Measurements from ENCODE around the gene NISCH. TPM values are rescaled to one million over a fixed set of nuclear protein-coding genes. Genes with fewer than 3 reads are reported as not detected.

The NISCH gene
- polyA plus RNA-seq, 1 donor: 71.5 TPM

Other genes starting within 250 kb of the NISCH start
- gene TLR9, start 230.0 kb upstream of the NISCH start, polyA plus RNA-seq (ENCODE audit: insufficient read length): 0.28 TPM
- 30.0 TPM for gene TWF2, start 216.4 kb upstream of the NISCH start, polyA plus RNA-seq (ENCODE audit: insufficient read length)
- gene PPM1M, start 209.8 kb upstream of the NISCH start, polyA plus RNA-seq (ENCODE audit: insufficient read length): 15.9 TPM
- 86.0 TPM for gene WDR82, start 177.0 kb upstream of the NISCH start, polyA plus RNA-seq (ENCODE audit: insufficient read length)
- 3.8 TPM for gene GLYCTK, start 167.8 kb upstream of the NISCH start, polyA plus RNA-seq (ENCODE audit: insufficient read length)
- gene DNAH1, start 139.3 kb upstream of the NISCH start, polyA plus RNA-seq (ENCODE audit: insufficient read length): 6.2 TPM
- 56.1 TPM for gene BAP1, start 45.6 kb upstream of the NISCH start, polyA plus RNA-seq (ENCODE audit: insufficient read length)
- gene PHF7, start 44.9 kb upstream of the NISCH start, polyA plus RNA-seq (ENCODE audit: insufficient read length): 9.7 TPM
- 18.7 TPM for gene SEMA3G, start 10.5 kb upstream of the NISCH start, polyA plus RNA-seq (ENCODE audit: insufficient read length)
- 467 TPM for gene TNNC1, start 1.6 kb upstream of the NISCH start, polyA plus RNA-seq (ENCODE audit: insufficient read length)
- 59.9 TPM for gene STAB1, start 39.7 kb downstream of the NISCH start, polyA plus RNA-seq (ENCODE audit: insufficient read length)
- gene NT5DC2, start 78.3 kb downstream of the NISCH start, polyA plus RNA-seq (ENCODE audit: insufficient read length): 78.3 TPM
- 12.2 TPM for gene UQCC5, start 81.0 kb downstream of the NISCH start, polyA plus RNA-seq (ENCODE audit: insufficient read length)
- 52.6 TPM for gene PBRM1, start 230.3 kb downstream of the NISCH start, polyA plus RNA-seq (ENCODE audit: insufficient read length)
- gene GNL3, start 230.4 kb downstream of the NISCH start, polyA plus RNA-seq (ENCODE audit: insufficient read length): 72.9 TPM

All from hindlimb muscle (tissue), 1 donor.